ENCODE results near the gene EIF3B.
"Not testable (repeated sequence)": the region's sequence is repeated elsewhere in the genome, so short reads cannot be mapped to it uniquely, and the experiment has no call there.

DNA sequence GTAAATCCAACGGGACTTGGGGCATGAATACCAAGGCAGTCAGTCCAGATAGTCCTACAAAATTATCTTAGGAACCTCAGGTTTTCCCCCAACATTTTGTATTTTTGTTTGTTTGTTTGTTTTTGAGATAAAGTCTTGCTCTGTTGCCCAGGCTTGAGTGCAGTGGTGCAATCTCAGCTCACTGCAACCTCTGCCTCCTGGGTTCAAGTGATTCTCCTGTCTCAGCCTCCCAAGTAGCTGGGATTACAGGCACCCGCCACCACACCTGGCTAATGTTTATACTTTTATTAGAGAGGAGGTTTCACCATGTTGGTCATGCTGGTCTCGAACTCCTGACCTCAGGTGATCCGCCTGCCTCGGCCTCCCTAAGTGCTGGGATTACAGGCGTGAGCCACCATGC lies 49.4 kb upstream of the EIF3B start:
- TF ChIP-seq, protein P1, sequence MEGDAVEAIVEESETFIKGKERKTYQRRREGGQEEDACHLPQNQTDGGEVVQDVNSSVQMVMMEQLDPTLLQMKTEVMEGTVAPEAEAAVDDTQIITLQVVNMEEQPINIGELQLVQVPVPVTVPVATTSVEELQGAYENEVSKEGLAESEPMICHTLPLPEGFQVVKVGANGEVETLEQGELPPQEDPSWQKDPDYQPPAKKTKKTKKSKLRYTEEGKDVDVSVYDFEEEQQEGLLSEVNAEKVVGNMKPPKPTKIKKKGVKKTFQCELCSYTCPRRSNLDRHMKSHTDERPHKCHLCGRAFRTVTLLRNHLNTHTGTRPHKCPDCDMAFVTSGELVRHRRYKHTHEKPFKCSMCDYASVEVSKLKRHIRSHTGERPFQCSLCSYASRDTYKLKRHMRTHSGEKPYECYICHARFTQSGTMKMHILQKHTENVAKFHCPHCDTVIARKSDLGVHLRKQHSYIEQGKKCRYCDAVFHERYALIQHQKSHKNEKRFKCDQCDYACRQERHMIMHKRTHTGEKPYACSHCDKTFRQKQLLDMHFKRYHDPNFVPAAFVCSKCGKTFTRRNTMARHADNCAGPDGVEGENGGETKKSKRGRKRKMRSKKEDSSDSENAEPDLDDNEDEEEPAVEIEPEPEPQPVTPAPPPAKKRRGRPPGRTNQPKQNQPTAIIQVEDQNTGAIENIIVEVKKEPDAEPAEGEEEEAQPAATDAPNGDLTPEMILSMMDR (IDR thresholded peaks at IDR 0.05; ENCODE audit: low read depth, low read length) = not testable (repeated sequence)
- TF ChIP-seq EZH2phosphoT487 (IDR thresholded peaks at IDR 0.05; ENCODE audit: low read depth) = not testable (repeated sequence)
